Mucosa of stomach (tissue), 1 donor: ENCODE data around the gene UBN2.

ENCODE experiments used
- H3K27me3 ChIP-seq: one replicate; pipeline ENCODE4 v1.7.0; 2013; ENCODE audit warnings: mild to moderate bottlenecking, low read length; ENCODE audit not compliant: control insufficient read depth, insufficient read depth
- H3K36me3 ChIP-seq: one replicate; pipeline ENCODE4 v1.7.0; 2013; ENCODE audit warnings: low read length; ENCODE audit not compliant: control insufficient read depth, insufficient read depth
- H3K4me1 ChIP-seq: one replicate; pipeline ENCODE4 v1.7.0; 2013; ENCODE audit warnings: mild to moderate bottlenecking, low read length; ENCODE audit not compliant: control insufficient read depth, insufficient read depth
- H3K4me3 ChIP-seq: one replicate; pipeline ENCODE4 v1.7.0; 2013; ENCODE audit warnings: low read length
- H3K9ac ChIP-seq: one replicate; pipeline ENCODE4 v1.7.0; 2013; ENCODE audit warnings: mild to moderate bottlenecking, low read length, moderate library complexity
- H3K9me3 ChIP-seq: one replicate; pipeline ENCODE4 v1.7.0; 2013; ENCODE audit warnings: mild to moderate bottlenecking, low read length, moderate library complexity; ENCODE audit not compliant: control insufficient read depth
- donor health status: Pancreatic carcinoma.

Gene UBN2

DNA sequence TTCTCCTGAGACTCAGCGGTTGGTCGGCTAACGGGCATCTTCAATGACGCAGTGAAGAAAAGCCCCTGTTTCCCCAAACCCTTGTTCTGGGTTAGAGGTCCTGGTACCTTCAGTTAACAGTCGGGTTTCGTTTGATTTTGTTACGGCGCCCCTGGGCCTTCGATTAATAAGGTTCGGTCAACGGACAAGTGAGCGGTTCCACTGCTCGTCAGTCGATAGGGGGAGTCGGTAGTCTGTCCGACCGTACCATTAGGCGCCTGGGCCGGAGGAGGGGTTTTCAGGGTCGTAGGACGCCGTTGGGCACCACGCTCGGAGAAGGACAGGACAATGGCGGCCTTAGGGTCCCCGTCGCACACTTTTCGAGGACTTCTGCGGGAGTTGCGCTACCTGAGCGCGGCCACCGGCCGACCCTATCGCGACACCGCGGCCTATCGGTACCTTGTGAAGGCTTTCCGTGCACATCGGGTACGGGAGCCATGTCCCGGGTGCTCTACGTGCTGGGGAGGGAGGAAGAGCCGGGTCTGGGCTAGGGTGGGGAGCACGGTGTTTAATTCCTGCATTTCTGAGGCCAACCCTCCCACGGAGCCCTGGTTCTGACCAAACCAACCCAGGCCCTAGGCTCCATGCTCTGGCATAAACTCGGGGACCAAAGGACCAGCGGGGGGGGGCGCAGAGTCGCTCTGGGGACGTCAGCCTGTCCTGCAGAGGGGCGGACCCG is 110.2 kb downstream of the UBN2 start, which contains the start of gene FMC1:
Gene FMC1, plus strand, starts transcription at position 280 of the 718 bp plus-strand sequence. Its CDS starts 48 bp downstream, at position 328.
- Histone ChIP-seq H3K36me3 (no peaks in the 10 kb centered on the region), H3K9me3 (no peaks in the 10 kb centered on the region), H3K4me1 (peaks cover 7% of the 10 kb centered on the region), H3K4me3 (peak within 1 kb of the TSS; percentile 86), H3K27me3 (no peaks in the 10 kb centered on the region), H3K9ac (peak within 1 kb of the TSS; percentile 95)

GRCh38 chr7:139341776-139342226 is 110.8 kb downstream of the UBN2 start:
- H3K27me3 ChIP-seq = no peaks in the 10 kb centered on the region
- H3K36me3 ChIP-seq = no peaks in the 10 kb centered on the region
- peaks cover 7% of the 10 kb centered on the region for H3K4me1 ChIP-seq
- peak overlapping the region; percentile 86 for H3K4me3 ChIP-seq
- H3K9me3 ChIP-seq = no peaks in the 10 kb centered on the region
- peak overlapping the region; percentile 95 for H3K9ac ChIP-seq

- Histone ChIP-seq H3K4me3 (no peak overlapping the region), H3K9me3 (no peaks in the 10 kb centered on the region), H3K36me3 (no peaks in the 10 kb centered on the region), H3K9ac (no peak overlapping the region), H3K27me3 (no peaks in the 10 kb centered on the region), H3K4me1 (peaks cover 7% of the 10 kb centered on the region)
Measured at GRCh38 chr7:139345042-139345441, 114.0 kb downstream of the UBN2 start.

- Histone ChIP-seq H3K9me3 (no peaks in the 10 kb centered on the region), H3K9ac (no peak overlapping the region), H3K27me3 (no peaks in the 10 kb centered on the region), H3K4me1 (no peaks in the 10 kb centered on the region), H3K4me3 (no peak overlapping the region), H3K36me3 (no peaks in the 10 kb centered on the region)
Measured at GRCh38 chr7:139351027-139351426, 120.0 kb downstream of the UBN2 start.

GRCh38 chr7:139354729-139355128 is 123.7 kb downstream of the UBN2 start:
- Histone ChIP-seq H3K27me3 (no peaks in the 10 kb centered on the region), H3K4me3 (no peak overlapping the region), H3K4me1 (no peaks in the 10 kb centered on the region), H3K9ac (no peak overlapping the region), H3K36me3 (no peaks in the 10 kb centered on the region), H3K9me3 (no peaks in the 10 kb centered on the region)

GRCh38 chr7:139355320-139355719 is 124.3 kb downstream of the UBN2 start:
- Histone ChIP-seq H3K9me3 (no peaks in the 10 kb centered on the region), H3K36me3 (no peaks in the 10 kb centered on the region), H3K4me3 (no peak overlapping the region), H3K27me3 (no peaks in the 10 kb centered on the region), H3K4me1 (no peaks in the 10 kb centered on the region), H3K9ac (no peak overlapping the region)
